ENCODE results near the gene NR2F2.

NR2F2 gene

DNA sequence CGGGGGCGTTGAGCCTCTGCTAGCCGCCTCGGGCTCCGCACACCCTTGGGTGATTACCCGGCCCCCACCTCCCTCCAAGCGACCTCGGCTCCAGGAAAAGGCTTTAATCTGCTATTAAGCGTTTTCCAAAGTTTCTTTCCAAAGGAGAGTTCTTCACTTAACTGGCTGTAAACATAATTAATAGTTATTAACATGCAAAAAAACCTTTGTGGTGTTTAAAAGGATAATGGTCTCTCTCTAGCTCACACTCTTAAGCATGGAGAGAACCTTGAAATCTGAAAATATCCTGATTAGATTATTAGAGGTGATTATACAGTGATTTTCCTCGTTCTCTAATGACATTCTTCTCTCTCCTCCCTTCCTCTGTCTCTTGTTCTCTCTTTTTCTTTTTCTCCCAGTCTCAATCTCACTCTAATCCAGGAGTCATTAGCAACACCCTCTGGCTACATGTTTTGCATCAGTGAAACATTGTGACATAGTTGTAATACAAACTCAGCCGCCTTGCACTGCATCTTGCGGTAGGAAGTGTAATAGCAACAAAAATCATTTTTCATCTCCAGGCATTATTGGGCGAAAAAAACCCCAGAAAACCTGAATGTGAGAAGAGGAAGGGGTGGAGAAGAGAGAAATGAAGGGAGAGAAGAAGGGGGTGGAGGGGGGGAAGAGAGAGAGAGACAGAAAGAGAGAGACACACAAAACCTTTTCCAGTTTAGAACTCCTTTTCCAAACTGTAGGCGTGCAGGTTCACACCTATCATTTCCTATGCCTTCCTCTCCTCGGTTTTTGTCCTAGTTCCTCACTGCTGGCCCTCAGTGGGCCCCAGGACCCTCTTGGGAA lies 24.4 kb downstream of the NR2F2 start:
- DNase-seq, result no peak

DNA sequence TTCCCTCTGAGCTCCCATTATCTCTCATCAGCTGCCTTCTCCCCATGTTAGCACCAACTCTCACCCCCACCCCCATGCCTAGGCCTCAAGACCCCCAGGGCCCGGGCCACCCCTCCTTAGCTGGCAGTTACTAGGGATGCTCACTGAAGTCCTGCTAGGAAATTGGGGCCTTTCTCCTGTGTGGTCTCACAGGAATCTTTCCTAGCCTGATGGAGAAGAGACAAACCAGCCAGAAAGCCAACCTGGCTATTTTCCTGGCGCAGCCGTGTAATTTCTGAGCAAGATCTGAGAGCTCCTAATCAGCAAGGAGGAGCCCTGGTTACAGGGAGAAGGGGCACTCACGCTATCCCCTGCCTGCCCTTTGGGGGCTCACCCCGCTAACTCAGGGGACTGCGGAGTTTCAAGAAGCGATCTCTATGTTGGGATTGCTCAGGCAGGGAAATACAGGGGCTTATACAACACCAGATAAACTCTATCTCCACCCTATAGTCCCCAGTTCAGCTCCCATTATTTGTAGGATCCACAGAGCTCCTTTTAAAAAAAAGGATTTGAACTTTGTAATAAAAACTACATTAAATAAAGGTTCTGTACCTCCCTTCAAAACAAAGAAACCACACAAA lies 25.2 kb downstream of the NR2F2 start:
- no peak for DNase-seq

DNA sequence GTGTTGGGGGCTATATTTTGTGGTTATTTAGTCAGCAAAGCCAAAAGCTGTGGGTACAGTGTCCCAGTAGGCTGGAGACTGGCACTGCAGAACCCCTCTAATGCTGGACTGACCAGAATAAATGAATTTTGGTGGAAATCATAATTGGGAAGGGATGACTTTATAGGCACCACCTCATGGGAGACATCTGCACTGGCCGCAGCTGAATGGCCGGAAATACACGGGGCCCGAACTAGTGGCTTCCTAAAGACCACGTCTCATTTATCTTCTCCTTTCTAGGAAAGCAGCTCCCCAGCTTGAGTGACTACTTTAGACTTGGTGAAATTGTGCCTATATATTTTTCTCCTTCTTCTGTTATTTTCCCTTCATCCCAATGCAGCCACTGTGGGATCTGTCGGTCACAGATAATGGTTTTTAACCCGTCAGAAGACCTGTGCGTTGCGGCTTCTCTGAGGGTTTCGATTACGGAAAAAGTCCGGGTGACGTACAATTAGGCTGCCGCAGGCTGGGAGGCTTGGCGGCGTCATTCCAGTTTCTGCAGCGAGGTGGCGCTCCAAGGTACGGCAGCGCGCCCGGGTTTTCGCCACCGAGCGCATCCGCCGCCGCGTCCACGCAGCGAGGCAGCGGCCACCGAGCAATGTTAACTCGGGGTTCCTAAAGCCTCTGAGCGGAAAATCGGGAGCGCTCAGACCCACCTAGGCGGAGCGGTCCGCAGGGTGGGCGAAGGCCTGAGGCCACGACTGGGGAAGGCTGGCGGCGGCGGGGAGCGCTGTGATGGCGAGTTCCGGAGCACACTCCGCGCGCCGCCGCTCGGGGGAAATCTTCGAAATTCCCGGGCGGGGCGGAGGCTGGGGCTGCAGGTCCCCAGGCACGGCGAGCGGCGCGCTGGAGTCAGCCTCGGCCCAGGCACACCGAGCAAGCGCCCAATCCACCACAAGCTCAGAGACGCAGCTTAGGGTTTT lies 26.3 kb downstream of the NR2F2 start:
- DNase-seq, result peak; percentile 70 to 80

DNA sequence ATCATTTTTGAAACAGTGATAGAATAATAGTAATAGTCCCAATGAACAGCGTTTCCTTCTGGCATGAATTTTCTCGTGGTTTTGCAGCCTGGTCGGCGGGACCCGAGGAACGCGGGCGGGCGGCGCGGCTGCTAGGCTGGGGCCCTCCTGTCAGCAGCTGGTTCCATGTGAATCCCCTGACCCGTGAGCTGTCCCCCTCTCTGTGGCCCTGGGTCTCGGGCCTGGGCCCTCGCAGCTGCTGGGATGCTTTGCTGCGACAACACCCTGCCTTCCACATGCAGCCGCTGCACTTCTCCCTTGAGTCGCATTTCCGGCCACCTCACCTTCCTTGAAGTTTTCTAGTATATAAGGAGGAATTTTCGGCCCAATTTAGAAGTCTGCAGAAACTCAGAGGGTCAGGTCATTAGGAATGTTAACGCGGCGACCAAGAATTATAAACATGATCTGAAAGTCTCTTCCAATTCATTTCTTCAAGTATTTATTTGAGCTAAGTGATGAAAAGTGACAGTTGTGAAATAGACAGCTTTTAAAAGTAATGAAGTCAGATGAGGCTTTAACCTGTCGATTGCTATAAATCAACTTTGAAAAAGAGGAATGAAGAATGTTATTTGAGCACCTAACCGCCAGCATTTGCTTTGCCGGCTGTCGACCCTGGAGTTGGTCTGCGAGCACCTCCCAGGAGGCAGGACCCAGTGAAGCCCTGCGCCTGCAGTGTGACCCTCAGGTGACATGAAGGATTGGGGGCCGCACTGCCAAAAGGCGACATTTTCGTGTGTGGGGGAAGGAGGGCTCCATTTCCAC lies 27.7 kb downstream of the NR2F2 start:
- no peak for DNase-seq

DNA sequence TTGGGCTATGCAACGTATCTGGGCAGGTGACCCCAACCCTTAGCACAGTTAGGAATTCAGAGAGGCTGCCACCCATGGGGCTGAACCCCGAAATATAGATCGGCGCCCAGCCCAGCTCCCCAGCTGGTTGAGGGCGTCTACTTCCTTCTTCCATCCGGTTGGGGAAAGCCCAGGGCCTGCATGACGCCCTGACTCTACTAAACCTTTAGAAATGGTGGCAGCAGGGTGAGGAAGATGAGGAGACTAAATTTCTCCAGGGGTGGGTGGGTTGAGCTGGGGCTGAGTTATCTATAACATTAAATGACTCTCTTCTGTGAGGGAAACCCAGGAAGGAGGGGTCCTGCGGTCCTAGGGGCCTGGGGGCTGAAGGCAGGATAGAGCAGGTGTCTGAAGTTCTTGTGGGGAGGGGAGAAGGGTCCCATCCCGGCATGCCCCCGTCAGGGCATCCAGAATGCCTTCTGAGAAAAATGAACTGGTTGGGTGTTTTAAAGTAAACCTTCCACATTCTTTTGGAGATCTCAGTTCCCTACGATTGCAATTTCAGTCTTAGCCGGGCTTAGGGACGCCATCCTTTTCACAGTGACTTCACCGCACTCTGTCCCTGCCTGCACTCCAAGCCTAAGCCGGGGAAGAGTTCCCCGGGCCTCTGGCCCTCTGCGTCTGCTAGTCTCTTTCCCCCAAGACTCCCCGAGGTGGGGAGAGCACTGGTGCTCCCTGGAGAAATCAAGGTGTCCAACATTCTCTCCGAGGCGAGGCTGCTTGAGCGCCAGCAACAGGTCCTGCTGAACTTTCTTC lies 28.5 kb downstream of the NR2F2 start:
- DNase-seq, result no peak

DNA sequence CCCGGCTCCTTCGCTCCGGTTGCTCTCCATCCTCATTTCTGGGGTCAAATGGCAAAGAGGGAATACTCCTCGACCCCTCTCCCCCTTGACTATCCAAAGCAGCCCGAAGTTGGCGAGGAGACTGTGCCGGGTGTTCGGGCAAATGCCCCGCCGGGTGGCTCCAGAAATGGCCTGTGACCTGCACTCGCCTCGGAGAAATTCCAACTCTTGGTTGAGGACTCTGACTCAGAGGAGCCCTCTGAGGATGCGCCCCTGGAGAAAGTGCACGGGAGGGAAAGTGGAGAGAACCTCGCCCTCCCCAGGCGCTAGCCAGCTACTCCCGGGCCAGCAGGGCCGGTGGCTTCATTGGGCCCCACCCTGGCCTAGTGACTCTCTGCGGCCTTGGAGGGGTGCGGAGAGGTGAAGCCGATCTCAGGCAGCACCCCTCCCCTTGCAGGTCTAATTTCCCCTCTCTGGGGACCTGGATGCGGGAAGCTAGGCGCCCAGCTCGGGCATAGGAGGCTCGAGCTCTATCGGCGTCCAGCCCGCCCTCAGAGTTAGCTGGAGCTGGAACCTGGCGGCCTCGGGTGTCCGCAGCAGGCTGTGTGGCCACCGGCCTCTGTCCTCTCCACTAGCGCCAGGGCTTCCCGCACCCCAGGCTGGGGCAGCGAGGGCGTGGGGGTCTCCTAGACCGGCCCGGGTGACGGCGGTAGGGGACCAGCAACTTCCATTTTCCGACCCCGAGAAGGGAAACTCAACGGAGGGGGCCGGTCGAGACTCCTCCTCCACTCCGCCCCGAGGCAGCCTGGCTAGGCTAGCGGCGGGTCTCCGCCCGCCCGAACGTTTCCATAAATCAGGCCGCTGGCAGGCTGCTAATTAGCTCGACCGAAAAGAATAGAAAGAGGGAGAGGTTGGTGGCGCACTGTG lies 29.4 kb downstream of the NR2F2 start:
- no peak for DNase-seq

DNA sequence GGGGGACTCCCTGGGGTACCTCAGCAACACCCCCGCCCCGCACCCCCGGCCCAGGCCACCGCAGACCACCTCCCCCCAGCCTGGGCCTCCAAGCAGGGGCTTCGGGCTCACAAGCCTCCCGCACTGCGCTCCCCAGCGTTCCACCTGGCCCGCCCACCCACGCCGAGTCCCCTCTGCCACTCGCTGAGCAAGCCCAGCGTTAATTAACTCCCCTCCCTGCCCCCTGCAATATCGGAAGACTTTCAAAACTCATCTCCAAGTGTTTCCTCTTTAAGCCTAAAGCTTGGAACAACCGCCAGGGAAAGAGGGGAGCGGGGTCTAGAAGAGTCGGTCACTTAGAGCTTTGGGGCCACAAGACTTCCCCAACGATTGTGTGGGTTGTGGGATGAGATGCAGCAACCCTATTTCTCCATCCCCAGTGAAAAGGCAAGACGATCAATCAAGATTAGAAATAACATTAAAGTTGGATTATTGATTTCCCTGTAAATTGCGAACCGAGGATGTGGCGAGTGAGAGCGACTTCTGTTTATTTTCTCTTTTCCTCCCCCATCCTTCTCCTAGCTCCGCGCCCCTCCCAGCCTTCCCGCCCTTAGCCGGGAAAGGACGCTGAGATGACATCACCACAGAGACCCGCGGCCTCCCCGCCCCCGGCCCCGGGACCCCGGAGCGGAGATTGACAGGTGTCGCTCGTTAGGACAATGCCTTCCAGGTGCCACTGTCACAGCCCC lies 30.2 kb downstream of the NR2F2 start:
- DNase-seq, result no peak

DNA sequence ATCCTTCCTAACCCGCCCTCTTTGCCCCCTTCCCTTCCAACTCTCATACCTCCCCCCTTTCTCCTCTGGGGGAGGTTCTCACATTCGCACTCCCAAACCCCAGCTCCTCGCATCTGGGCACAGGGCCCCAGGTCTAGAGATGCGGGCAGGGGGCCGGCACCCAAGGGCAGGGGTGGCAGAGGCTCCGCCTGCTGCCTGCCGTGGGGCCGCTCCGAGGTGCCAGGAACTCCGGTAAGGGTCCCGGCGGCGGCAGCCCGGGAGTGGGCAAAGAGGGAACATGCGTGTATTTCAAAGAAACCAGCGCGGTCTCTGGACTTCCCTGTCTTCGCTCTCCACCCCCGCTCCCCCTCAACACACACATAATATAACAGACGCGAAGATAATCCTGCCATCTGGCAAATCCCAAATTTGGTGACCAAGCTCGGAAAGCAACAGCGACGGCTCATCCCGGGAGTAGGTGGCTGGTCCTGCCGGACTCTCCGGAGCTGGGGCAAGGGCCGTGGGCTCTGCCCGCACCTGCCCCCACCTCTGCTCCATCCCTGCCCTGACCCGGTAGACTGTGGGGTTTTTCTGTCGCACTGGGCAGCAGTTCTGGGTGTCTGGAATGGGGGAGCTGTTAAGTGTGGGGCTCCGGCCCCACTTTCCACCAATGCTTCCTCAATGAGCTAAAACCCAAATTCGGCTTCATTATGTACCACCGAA lies 31.0 kb downstream of the NR2F2 start:
- no peak for DNase-seq

DNA sequence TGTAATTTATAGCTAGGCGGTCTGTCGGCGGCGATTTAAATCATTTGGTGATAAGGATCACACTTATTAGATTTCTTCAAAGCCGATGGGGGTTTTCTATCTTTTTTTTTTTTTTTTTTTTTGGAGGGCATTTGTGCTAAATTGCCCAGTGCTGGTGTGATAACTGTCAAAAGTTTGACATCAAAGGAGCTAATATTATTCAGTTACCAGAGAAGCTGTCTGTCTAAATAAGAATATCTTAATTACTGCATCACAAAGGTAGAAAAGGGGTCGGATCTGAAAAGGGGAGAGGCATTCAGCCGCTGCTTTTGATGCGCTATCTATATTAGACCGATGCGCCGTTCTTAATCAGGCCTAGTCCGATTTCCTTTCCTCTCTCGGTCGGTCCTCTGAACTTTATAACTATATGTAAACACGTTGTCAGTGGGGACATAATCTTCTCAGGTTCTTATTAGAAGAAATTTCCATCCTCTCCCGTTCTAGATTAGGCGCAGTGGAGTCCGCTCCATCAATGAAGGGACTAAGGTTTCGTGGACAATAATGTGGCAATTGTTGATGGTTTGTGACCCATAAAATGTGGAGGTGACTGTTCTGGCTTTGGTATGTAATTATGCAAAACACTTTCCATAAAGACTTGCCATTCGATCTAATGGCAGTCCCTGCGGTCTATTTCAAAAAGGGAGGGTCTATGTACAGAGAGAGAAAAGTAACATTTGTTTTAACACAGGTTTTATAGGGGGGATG lies 31.7 kb downstream of the NR2F2 start:
- no peak for DNase-seq

DNA sequence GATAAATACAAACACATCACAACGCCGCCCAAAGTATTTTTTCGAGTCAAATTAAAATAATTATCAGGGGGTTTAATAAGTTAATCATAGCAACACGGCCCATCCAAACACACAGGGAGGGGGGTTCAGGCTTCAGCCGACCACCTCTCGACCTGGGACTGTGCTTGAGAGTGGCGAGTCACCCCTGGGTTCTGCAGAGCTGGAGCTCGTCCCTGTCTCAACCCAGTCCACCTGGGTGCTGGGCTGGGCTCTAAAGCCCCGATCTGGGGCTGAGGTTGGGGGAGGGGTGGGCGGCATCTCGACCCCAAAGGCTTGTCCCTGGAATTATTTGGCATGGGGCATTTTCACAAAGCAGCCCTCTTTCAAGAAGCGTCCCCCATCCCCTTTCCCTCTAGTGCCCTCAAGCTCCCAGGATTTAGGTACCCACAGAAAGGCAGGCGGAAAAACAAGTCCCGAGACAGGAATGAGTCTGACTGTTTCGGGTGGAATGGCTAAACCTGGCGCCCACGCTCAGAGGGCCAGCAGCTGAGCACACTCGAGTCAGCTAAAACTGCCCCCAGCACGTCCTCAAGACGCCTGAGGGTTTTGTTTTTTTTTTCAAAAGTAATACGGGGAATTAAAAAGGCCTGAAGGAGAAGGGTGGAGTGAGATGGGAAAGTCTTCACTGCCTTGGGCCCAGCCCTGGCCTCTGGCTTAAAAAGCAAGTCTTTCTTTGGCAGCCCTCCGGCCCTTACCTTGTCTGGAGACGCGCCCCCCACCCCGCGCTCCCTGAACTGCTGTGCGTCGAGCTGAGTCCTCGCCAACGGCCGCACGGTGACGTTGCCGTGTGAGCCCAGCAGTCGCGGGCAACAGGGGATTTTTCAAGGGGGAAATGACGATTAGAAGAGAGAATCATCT lies 32.5 kb downstream of the NR2F2 start:
- no peak for DNase-seq

DNA sequence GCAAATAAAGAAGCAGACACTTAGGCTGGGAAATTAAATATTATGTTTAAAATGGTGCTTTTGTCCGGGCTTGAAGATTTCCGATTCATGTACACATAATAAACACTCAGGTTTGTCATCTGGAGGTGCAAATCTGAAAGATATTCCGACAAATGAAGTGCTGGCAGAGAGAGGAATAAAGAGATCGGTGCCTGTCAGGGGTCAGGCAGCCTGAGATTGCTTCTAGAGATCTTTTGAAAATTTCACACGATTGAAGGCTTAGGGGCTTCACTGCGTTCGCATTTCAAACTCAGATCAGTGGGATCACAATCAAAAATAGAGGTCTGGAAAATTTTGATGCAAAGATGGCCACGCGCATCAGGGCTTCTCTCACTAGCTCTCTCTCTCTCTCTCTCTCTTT lies 33.2 kb downstream of the NR2F2 start:
- DNase-seq, result no peak

DNA sequence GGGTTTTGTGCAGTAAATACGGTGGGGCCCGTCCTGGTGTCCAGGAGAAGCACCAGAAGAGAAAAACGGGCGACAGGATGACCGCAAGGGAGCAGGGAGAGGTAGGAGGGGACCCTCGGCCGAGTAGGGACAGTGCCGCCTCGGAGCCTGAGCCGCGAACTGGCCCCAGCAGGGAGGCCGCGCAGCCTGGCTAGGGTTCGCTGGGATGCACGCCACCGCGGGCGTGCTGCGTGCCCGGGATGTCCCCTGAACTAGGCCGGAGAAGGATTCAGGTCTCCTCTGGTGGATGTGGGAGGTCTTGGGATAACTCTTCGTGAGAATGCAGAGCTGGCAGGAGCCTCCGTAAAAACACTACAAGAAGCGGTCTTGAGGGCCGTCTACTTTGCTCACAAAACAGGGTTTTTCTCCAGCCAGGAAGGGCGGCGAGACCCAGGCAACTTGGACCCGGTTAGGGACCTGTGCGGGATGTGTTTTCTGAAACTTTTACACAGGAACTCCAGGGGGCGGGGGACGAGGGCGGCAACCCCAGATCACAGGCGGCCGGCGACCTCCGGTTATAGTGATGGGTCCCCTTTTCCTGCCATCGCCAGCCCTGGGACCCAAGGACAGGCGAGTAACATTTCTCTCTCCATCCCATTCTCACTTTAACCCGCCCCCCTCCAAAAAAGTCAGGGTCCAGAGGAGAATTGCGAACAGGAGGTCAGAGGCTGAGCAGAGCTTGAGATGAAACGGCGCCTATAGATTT lies 35.5 kb downstream of the NR2F2 start:
- DNase-seq, result no peak

DNA sequence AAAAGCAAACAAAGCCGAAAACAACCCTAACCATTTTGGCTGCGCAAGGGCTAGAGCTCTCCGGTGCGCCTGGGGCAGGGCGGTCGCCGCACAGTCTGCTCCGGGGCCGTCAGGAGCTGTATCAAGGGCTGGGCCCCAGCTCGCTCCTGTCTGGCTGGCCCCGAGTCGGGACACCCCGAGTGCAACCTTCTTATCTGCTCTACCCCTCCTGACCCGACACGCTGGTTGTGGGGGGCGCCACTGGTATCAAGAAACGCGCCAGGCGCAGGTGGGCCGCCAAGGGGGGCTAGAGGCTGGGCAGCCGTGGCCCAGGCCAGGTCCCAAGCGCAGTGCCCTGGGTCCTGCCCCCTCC lies 36.0 kb downstream of the NR2F2 start:
- no peak for DNase-seq

DNA sequence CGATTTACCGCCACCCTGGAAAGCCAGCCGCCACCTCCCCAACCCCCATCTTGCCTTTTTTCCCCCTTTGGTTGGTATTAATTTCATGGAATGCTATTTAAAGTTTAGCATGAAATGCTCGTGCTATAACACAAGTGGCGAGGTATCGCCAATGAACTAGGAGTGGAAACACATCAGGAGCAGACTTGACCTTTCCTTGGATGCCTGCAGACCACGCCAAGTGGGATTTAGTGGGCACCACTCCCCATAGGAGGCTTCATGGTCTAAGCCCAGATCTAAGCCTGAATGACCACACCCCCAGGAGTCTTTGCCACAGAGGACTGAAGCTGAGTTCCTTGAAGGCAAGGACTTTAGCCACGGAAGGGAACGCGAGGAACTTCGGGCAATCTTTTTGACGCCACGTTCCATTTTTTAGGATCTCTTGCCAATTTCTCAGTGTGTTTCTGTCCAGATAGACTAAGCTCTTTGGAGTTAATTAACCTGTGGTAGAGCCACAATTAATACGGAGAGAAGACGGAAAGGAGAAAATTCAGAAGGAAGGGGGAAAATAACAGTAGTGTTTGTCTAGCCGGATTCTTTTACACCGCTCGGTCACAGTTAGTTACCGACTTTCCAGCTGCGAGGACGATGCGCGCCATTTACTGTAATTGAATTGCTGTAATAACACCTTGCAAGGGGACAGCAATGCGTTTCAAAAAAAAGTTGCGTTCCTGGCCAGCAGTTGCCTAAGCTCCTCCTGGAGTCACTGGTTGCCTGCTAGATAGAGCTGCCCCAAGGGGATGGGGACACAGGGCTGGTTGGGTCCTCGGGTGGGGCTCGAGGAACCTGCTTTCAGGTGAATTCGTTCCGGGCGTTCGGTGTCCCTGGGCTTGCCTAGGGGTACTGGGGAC lies 37.1 kb downstream of the NR2F2 start:
- no peak for DNase-seq

DNA sequence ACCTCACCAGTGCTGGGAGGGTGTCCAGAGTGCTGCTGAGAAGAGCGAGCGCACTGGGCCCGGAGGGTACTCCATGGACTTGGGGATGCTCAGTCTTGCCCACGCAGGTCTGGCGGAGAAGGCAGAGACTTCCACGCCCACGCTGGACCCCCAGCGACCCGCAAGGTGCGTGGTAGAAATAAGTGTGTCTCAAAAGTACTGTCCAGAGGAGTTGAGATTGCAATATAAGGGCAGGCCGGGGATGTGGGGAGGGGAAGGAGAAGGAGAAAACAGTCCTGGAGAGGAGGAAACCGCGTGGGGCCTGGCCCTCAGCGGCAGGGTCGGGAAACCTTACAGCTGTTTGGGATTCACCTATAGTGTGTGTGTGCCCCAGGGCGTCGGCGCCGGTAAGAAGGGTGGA lies 38.9 kb downstream of the NR2F2 start:
- DNase-seq, result no peak

Data from AML-193 (cell line).